Activated CD4-positive, alpha-beta T cell treated with anti-CD3 and anti-CD28 coated beads, Interleukin-10, Interleukin-2, amounts not matched to agents 100 ng/mL and 50 ng/mL, durations not matched to agents 16 hours and 8 hours (primary cell): Measurements from ENCODE around the gene GNL3.

Source experiments
- DNase-seq: peaks from one replicate; pipeline ENCODE4 v3.0.0-alpha.2; 2020

Gene GNL3

DNA sequence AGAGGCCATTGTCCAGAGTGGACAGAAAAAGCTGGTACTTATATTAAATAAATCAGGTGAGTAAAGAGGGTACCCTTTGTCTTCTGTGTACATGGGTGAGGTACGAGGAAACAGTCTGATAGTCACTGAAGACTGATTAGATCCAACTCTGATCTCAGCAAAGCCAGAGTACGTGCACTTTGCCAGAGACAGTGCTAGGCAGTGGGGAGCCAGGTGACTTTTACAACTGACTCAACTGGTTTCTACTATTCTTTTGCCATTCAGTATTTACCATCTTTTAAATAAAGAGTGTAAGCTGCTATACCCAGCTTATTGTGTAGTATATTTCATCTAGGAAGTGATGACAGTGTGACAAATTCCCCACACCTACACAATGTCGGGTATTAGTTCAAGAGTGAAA is 3.3 kb downstream of the GNL3 start:
- no peak for DNase-seq

DNA sequence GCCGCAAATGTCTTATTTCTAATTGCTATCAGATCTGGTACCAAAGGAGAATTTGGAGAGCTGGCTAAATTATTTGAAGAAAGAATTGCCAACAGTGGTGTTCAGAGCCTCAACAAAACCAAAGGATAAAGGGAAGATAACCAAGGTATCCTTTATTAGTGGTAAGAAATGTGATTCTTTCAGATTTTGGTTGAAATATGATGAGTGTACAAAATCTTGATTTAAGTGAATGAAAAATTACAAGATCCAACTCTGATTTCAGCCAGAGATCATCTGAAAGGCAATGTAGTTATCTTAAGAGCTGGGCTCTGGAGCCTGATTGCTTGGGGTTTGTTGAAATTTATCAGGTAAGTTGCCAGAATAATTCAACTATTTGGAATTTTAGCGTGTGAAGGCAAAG is 4.7 kb downstream of the GNL3 start:
- DNase-seq = no peak

DNA sequence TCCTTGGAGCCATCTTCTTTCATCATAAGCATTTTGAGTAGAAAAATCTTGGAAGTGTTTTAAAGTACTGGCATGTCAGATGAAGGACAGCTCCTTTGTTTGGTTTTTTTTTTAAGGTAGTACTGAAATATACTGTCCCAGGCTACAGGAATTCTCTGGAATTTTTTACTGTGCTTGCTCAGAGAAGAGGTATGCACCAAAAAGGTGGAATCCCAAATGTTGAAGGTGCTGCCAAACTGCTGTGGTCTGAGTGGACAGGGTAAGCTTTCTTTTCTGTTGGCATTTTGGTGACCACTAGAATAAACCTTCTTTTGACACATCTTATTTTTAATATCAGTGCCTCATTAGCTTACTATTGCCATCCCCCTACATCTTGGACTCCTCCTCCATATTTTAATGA is 7.2 kb downstream of the GNL3 start:
- no peak for DNase-seq

DNA sequence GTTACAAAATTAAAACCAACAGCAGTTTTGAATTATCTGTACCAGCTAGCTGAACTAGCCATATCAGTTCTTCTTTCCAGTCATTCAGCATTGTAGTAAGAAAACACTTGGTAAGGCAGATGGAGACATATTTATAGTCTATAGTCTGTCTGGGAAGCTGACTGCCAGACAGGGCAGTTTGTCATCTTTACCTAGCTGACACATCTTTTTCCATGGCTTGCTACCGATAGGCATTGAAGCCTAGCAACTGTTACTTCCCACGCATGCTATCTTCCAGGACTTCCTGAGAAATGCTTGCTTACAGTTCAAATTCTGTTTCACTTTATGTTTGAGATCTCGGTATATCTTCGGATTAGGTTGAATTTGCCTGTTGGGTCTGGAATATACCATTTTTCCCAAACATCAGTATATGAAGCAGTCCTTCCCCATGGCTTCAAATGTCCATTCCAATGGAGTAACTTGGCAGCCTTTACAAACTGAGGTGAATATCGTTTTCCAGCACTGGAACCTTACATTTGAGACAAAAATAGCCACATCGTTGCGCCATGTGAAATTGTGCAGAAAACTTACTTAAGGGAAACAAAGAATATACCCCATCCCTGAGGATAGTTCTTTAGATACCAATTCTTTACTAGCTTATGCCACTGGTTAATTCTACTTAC is 8.8 kb downstream of the GNL3 start:
- DNase-seq = no peak

DNA sequence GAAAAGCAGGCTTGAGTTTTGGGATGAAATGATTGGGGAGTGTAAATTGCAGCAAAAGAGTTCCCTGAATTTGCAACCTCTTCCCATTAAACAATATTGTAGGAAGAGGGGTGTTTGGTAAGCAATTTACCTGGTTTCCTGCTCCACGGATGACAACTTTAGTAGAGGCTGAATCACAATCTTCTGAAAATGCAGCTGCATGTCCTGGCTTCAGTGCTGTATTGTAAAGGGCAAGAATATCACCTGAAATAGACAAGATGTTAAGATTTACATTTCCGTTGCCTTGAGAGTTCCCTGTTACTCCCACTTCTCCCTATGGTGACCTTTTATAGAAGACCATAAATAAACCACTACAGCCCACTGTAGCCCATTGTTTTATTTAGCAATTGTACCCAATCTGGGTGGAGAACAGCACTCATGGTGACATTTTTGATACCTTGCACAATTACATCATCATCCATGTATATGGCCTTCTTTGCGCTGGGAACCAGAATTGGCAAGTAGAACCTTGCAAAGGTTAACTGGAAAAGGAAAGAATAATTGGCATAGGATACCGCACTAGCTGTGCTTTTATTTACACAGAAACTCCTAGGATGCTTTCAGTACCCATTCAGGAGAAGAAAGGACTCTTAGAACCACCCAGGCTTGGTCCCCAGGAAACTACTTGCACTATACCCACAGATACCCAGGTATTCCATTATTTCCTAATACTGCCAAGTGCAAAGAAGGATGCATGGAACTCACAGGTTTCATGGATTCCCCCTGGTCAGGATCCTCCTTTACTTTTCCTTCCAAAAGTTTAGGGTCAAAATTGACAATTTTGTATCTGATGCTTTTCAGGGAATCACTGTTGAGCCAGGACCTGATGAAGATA is 10.2 kb downstream of the GNL3 start:
- DNase-seq = no peak

DNA sequence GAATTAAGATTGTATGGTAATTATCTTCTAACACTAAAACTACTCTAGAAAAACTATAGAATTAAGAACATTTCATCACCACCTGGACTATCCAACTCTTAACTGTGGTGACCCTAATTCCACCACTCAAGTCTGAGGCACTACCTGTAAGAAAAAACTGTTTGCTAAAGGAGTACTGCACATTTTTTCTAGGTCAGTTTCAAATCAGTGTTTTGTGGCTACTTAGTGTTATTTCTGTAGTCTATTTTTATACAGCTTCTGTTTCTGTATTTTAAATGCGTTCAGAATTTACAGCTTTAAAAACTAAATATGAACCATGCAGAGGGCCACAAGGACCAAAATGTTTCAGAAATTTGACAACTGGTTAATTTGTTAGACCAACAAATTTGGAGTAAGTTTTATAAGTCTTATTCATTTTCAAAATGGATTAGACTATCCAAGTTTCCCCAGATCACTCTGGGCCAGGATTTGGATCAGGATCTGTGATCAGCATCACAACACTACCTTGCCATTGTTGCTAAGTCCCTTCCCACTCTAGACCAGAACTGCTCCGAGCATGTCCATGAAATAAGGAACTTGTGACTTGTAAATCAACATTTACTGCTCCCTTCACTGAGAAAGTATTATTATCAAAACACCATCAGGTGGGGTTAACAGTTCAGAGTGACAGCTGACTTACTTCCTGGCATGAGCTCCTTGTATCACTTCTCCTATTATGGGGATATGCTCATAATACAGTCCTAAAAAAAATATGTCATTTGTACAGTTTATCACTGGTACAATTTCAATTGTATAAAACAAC is 11.2 kb downstream of the GNL3 start:
- no peak for DNase-seq

DNA sequence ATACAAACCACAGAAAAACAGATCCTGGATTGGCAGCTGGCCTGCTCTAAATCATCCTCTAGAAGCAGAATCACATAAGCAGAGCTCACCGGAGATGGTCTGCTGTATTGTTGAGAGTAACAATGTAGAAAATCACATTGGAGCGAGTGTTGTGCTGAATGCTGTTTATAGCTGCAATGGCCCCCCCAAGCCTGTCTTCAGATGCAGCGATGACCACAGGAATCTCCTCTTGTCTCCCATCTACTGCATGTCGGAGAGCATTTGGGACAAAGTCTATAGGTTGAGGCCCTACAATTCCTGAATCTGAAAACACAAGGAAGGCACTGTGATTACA is 11.8 kb downstream of the GNL3 start:
- DNase-seq = no peak

DNA sequence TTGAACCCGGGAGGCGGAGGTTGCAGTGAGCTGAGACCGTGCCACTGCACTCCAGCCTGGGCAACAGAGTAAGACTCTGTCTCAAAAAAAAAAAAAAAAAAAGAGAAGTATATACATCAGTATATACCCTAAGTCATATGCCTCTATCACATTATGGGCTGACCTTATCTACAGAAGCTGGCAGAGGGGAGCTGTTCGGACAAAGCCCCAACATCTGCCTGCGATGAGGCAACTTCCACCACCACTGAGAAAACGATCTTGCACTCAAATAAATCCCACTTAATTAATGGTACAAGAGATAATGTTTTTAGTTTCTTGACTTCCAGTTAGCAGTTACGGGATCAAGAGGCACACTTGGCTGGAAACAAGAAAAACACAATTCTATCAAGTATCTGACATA is 17.5 kb downstream of the GNL3 start:
- no peak for DNase-seq

DNA sequence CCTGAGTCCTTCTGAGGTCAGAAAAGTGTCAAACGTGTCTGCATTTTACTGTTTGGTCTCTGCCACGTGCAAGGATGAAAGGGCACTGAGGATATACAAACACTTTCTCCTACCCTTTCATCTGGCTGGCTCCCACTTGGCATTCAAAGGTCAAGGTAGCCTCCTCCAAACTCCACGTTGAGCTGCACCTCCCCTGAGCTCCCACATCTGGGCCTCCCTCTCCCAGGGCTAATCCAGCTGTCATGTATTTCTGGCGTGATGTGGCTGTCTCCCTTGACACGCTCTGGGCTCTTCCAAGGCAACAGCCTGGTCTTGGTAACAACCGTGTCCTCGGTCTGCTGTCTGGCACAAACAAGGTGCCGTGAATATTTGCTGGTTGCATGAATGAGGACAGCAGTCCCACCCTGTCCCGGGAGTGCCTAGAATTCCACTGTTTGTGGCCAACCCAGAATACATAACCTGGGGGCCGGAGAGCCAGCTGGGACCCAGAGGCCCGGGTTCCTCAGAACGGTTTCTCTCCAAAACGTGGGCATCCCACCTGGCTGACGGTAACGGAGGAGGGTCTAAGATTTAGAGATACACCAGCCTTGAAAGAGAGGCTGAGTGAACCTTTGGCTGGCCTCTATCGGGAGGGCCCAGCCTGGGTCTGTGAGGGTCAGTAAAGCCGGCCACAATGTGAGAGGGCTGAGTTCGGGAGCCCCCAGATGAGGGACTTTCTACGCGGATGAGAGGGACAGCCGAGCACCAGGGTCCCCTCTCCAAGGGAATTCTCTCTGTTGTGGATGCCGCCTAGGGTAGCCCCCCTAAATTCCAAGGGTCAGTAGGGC is 19.0 kb downstream of the GNL3 start:
- peak; percentile 9 for DNase-seq

DNA sequence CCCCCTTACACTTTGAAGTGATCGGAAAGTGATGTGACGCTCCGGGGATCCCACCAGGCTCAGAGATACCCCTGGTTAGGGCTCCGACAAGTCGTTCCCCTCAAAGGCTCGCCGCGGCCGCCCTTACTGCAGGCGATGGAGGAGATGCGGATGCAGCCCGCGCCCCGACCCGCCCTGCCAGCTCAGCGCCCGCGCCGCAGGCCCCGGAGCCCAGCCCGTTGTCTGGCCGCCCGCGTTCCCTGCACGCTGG is 19.5 kb downstream of the GNL3 start:
- DNase-seq = no peak

DNA sequence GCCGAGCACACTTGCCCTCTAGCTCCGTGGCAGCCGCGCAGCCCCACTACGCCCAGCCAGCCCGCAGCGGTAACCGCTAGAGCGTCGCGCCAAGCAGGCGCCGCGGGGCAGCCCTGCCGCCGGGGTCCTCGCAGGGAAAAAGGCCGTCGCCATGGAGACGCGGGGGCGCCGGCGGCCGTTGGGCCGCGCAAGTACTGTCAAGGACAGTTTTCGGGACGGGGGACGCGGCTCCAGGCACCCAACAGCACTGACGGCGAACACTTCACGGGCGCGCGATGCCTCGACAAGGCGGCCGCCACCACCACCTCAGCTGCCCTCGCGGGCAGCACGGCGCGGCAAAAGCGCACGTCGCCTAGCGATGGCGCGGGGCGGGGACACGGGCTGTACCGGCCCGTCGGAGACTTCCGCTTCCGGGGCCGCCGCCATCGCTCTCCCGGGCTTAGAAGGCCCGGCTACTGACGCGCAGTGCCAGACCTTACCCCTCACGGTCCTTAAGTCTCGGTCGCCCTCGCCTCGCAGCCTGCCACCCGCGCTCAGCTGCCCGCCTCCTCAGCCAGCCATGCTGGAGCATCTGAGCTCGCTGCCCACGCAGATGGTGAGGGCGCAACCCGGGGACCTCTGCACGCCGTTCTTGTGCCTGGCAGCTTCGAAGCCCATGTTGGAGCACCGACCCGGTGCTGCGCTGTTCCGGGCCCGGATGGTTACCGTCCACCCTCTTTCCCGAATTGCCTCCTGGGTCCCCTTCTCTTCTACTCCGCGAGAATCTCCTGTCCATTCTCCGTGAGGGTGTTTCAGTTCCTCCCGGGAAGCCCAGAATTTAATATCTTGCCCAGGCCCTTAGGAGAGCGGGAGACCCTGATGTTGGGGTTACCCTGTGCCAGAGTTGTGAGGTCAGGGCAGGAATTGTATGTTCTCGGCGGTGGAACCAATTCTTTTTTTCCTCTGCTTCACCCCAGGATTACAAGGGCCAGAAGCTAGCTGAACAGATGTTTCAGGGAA is 20.2 kb downstream of the GNL3 start, which contains the start of the genes GLT8D1 and SPCS1:
GLT8D1 (minus strand) TSS at position 104 of the 999 bp plus-strand sequence. CDS start 5,331 bp downstream, outside the sequence.
SPCS1 (plus strand) TSS at position 419 of the 999 bp plus-strand sequence; CDS start at position 560, 141 bp downstream.
- peak; percentile 90 for DNase-seq

DNA sequence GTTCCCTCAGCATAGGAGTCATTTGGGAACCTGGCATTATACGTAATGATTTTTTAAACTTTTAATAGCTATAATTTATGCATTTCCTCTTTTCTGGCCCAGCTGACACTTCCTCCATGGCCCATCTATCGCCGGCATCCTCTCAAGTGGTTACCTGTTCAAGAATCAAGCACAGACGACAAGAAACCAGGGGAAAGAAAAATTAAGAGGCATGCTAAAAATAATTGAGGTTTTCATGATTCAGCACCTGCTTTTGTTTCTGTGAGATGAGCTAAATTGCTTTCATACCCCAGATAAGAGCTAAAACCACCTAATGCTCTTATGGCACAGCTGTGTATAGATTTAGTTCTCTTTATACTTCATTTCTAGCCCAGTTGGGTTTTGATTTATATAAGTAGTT is 21.8 kb downstream of the GNL3 start:
- no peak for DNase-seq

DNA sequence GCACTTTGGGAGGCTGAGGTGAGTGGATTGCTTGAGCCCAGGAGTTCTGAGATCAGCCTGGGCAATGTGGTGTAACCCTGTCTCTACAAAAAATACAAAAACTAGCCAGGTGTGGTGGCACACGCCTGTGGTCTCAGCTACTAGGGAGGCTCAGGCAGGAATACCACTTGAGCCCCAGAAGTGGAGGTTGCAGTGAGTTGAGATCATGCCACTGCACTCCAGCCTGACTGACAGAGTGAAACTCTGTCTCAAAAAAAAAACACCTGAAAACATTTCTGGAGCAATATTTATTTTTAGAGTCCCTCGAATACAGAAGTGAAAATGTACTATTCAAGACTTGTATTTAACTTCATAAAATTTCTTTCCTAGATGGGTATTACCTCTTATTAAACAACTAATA is 24.7 kb downstream of the GNL3 start:
- no peak for DNase-seq

DNA sequence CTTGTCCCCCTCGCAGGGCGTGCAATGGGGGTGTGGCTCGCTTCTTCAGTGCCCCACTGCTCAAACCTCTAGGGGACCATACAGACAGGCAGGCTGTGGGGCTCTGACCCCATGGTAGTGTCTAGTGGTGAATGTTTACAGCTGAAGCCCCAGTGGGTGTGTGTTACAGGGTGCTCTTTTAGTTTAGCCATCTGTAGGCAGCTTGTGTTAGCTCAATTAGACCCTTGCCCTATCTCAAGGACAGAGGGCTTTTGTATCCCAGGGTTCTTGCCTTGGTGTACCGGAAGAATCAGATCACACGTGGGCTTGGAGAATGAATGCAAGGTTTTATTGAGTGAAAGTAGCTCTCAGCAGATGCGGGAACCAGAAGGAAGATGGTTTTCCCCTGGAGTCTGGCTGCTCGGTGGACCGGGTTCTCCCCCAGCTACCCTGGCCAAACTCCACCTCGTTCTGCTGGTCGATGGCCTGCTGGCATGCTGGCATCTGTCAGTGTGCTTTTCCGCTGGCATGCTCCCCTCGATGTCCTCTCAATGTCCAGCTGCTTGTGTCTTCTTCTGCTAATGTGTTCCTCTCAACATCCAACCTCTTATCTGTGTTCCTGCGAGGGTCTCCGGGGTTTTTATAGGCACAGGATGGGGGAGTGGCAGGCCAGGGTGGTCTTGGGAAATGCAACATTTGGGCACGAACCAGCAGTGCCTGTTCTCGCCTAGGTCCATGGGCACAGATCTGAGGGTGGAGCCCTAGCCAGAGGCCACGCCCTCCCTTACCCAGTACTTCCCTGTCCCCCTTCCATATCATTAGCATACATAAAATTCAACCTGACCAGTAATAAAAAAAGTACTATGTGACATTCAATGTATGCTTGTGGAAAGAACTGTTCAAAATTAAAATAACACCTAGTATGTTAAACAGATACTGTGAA is 26.7 kb downstream of the GNL3 start:
- DNase-seq = no peak

DNA sequence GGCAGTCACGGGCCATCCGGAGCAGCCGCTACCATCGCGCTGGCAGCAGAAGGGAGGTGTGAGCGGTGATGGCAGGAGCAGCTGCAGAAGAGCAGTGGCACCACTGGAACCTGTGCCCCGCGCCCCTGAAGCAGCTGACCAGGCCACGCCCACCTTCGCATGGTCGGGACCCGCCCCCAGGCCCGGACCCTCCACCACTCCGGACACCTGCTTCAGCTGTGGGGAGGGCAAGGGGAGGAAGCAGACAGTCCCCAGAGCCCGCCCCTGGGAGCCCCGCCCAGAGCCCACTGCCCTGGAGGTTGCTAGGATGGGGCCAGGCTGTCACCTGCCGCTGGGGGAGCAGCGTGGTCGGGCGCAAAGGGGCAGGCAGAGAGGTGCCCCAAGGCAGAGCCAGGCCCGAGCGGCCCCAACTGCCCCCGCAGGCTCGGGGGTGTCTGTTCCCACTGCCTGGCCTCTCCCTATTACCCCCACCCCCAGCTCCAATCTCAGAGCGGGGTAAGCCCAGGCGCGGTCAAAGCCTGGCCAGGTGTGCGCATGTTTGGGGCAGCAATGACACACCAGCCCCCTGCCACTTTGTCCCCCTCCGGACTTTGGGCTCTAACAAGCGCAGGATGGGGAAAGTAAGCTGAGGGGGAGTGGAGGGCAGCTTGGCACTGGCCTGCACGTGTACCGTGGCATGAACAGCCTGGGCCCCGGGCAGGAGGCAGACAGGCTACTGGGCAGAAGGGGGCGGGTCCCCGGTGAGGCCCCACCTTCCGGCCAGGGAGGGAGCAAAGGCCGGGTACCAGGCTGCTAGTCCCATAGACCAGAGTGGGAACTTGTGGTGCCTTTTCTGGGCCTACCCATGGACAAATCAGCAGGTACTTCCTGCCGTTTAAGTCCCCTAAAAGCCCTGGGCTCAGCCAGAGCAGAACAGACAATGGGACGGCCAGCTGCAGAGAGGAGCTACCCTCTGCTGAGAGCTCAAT is 28.8 kb downstream of the GNL3 start:
- no peak for DNase-seq

DNA sequence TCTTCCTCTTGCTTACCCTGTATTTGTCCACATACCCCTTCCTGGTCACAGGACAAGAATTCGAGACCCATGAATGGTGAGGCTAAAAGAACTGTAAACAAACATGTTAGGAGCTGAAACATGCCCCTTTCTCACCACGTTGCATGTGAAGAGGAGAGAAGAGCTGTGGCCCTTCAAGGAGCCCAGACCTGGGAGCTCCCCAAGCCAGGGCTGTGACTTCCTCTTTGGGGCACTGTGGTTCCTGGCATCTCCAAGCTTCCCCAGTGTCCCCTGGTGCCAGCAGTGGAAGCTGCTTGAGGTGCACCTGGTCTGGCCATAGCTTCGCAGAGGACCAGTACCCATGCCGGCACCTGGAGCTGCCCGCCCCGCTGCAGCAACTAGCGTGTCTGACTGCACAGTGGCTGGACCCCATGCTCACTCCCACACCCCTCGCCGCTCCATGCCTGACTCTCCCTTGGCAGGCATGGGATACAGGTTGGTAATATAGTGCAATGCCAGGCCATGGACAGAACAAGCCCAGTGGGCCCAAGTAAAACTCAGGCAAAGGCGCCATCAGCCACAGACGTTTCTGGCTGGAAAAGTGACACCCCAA is 30.0 kb downstream of the GNL3 start:
- DNase-seq = no peak

DNA sequence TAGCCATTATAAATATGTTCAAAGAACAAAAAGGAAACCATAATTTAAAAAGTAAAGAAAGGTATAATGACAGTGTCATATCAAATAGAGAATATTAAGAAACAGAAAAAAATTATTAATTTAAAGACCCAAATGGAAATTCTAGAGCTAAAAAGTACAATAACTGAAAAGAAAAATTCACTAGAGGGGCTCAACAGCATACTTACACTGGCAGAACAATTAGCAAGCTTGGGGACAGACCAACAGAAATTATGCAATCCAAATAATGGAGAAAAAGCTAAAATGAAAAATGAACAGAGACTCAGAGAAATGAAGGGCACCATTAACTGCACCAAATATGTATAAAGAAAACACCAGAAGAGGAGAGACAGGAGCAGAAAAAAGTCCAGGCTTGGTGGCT is 33.8 kb downstream of the GNL3 start:
- no peak for DNase-seq

DNA sequence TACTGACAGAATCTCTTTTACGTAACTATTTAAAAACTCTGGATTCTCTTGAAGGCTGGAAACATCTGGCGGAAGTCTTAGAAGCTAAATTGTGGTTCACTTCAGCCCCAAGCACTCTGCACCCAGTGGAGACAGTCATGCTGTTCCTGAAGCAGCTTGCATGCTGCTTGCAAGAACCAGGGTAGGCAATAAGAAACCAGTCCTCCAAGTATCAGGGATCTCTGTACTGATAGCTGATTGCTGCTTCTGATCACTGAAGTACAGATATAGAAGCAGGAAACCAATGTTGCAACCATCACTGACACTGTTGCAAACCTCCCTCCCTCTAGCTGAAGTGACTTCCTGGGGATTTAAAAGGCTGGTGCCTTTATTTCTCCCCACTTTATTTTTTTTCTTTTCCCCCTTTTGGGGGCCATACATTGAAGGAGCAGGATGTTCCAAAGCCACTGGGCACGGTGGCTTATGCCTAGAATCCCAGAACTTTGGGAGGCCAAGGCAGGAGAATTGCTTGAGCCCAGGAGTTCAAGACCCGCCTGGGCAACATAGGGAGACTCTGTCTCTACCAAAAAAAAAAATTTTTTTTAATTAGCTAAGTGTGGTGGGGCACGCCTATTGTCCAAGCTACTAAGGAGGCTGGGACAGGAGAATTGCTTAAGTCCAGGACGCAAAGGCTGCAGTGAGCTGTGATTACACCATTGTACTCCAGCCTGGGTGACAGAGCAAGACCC is 35.3 kb downstream of the GNL3 start:
- peak; percentile 35 for DNase-seq
